Thyroid gland (tissue), 4 donors: ENCODE measurements around the gene STIM2. TPM values are rescaled to one million over a fixed set of nuclear protein-coding genes. Genes with fewer than 3 reads are reported as not detected.

ENCODE experiments used
- DNase-seq, 2 donors: peaks; one replicate each; pipeline ENCODE4 v3.0.0-alpha.2; 2019
- H3K27ac ChIP-seq, 3 donors: fragments of 200-600 bp; sonication (generic); 1 replicate in 2 of 3; 2 replicates in 1 of 3; pipeline ENCODE4 v1.5.1; 2016 to 2019; ENCODE audit warnings: mild to moderate bottlenecking in 1 of 3, moderate library complexity in 1 of 3
- H3K27me3 ChIP-seq: fragments of 200-600 bp; sonication (generic); one replicate; pipeline ENCODE4 v1.5.1; 2019
- H3K36me3 ChIP-seq, 2 donors: fragments of 200-600 bp; sonication (generic); one replicate each; pipeline ENCODE4 v1.5.1; 2016 to 2019
- H3K4me1 ChIP-seq, 2 donors: fragments of 200-600 bp; sonication (generic); one replicate each; pipeline ENCODE4 v1.5.1; 2017 to 2019
- H3K4me3 ChIP-seq, 3 donors: fragments of 200-600 bp; sonication (generic); replicated peaks in 1 of 3; 1 replicate in 2 of 3; 2 replicates in 1 of 3; pipeline ENCODE4 v1.5.1; 2016; ENCODE audit warnings: mild to moderate bottlenecking in 1 of 3
- H3K9me3 ChIP-seq: fragments of 200-600 bp; sonication (generic); one replicate; pipeline ENCODE4 v1.5.1; 2017
- CTCF ChIP-seq, 6 experiments: fragments of 200-600 bp in 3 of 6; fragments of 450-650 bp in 3 of 6; sonication (generic) in 3 of 6; IDR thresholded peaks; one replicate each; pipeline ENCODE4 v1.5.1; 2016 to 2019; ENCODE audit warnings: antibody characterized with exemption in 6 of 6, mild to moderate bottlenecking in 2 of 6, inconsistent platforms in 1 of 6, moderate library complexity in 1 of 6
- POLR2A ChIP-seq, 2 donors: fragments of 450-650 bp; IDR thresholded peaks; one replicate each; pipeline ENCODE4 v1.6.1; 2017; ENCODE audit warnings: antibody characterized with exemption in 2 of 2, mild to moderate bottlenecking in 2 of 2, moderate library complexity in 1 of 2
- WGBS, 2 donors: methylation state at CpG; one replicate each; pipeline ENCODE4 v1.1.5; 2017; 5-methylcytosine and 5-hydroxymethylcytosine counted together
- intact Hi-C: fragments of 100-400 bp; cut with DNase I; formaldehyde crosslinking; loops from one replicate; pipeline ENCODE4 v1.15.1; 2023
- total RNA-seq, 4 donors: library from RNA; depleted of rRNA; stranded (reverse); fragments of >200 nt; gene quantifications; one replicate each; pipeline ENCODE4 v1.2.3, GENCODE V29; 2016

Gene STIM2
- total RNA-seq, 4 donors from 2014 or later, result 16.4 to 39.1 (median 18.5) TPM

DNA sequence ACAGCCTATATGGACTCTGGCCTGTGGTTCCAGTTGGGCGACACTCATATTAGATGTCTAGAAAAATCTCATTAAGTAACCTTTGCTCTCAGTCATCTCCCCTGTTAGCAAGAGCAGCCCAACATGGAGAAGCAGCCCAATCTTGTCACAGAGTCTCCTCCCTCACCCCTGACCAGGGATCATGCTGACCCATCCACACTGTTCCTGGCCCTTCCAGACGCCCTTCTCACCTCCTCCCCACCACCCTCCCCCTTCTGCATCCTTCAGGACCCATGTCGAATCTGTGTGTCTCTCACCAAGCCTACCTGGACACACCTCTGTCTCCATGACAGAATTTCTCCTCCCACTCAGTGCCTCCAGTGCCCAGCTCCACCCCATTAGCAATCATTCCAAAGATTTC lies 190.1 kb downstream of the STIM2 start:
- no peaks in the 10 kb centered on the region for H3K36me3 ChIP-seq
- H3K4me3 ChIP-seq, result no peak overlapping the region
- no peak for DNase-seq
- H3K4me1 ChIP-seq, result peaks cover 7 to 8% of the 10 kb centered on the region in 2 donors
- H3K9me3 ChIP-seq, result no peaks in the 10 kb centered on the region
- no peak overlapping the region for H3K27ac ChIP-seq
- no peaks in the 10 kb centered on the region for H3K27me3 ChIP-seq
- TF ChIP-seq POLR2A (IDR thresholded peaks at IDR 0.05), result no peak
- TF ChIP-seq CTCF (IDR thresholded peaks at IDR 0.05), result no peak
- 69 to 74% methylated on average over 3 of the region's 3 CpGs for WGBS, 2 donors
- intact Hi-C loops, result no loop called here

DNA sequence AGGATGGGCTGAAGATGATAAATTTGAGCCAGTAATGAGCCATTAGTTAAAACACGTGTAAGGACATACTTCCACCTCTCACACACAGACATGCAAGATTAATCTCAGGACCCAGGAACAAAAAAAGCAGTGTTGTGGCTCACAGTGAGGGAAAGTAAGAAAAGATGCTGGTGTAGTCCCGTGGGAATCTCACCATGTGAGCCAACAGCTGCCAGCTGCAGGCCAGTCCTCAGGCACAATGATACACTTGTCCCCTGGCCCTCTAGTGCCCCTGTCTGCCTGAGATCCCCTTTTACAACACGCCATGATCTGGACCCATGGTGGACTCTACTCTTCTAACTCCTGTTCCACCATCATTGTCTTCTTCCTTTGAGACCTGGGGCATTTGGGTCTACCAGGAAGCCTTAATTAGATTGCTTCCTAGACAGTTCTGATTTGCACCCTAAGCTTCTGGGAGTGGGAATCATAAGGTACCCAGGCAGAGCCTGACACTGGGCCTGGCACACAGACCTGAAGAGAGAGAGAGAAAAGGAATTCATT lies 194.7 kb downstream of the STIM2 start:
- DNase-seq, result no peak
- H3K9me3 ChIP-seq, result no peaks in the 10 kb centered on the region
- no peak overlapping the region for H3K27ac ChIP-seq
- H3K27me3 ChIP-seq, result no peaks in the 10 kb centered on the region
- intact Hi-C loops, result no loop called here
- H3K36me3 ChIP-seq, result no peaks in the 10 kb centered on the region
- no peak overlapping the region for H3K4me3 ChIP-seq
- no peaks in the 10 kb centered on the region for H3K4me1 ChIP-seq
- WGBS, 2 donors, result 53 to 86% methylated on average over 3 of the region's 3 CpGs
- TF ChIP-seq CTCF (IDR thresholded peaks at IDR 0.05) (no peak), POLR2A (IDR thresholded peaks at IDR 0.05) (no peak)

- Histone ChIP-seq H3K27me3 (no peaks in the 10 kb centered on the region), H3K4me3 (no peak overlapping the region), H3K4me1 (no peaks in the 10 kb centered on the region), H3K9me3 (no peaks in the 10 kb centered on the region), H3K36me3 (no peaks in the 10 kb centered on the region), H3K27ac (no peak overlapping the region)
- intact Hi-C loops, result no loop called here
- no peak for DNase-seq
- WGBS, 2 donors, result 77 to 88% methylated on average over 16 of the region's 16 CpGs
- TF ChIP-seq POLR2A (IDR thresholded peaks at IDR 0.05) (no peak), CTCF (IDR thresholded peaks at IDR 0.05) (no peak)
Measured at GRCh38 chr4:27056281-27056680, 195.6 kb downstream of the STIM2 start.

- no peak for TF ChIP-seq POLR2A (IDR thresholded peaks at IDR 0.05)
- no peak for TF ChIP-seq CTCF (IDR thresholded peaks at IDR 0.05)
- intact Hi-C loops, result no loop called here
Measured at GRCh38 chr4:27057053-27057452, 196.4 kb downstream of the STIM2 start.

GRCh38 chr4:27057662-27058061 lies 197.0 kb downstream of the STIM2 start:
- Histone ChIP-seq H3K9me3 (no peaks in the 10 kb centered on the region), H3K27ac (no peak overlapping the region), H3K36me3 (no peaks in the 10 kb centered on the region), H3K27me3 (no peaks in the 10 kb centered on the region), H3K4me3 (no peak overlapping the region), H3K4me1 (no peaks in the 10 kb centered on the region)
- no peak for DNase-seq
- intact Hi-C loops, result no loop called here
- TF ChIP-seq CTCF (IDR thresholded peaks at IDR 0.05), result no peak
- no peak for TF ChIP-seq POLR2A (IDR thresholded peaks at IDR 0.05)
- WGBS, 2 donors, result 86% methylated on average over 6 of the region's 6 CpGs

More at GRCh38 chr4:27057053-27057452, 196.4 kb downstream of the STIM2 start:
- DNase-seq, result no peak
- Histone ChIP-seq H3K27ac (no peak overlapping the region), H3K36me3 (no peaks in the 10 kb centered on the region), H3K27me3 (no peaks in the 10 kb centered on the region), H3K9me3 (no peaks in the 10 kb centered on the region), H3K4me1 (no peaks in the 10 kb centered on the region), H3K4me3 (no peak overlapping the region)
- 87 to 94% methylated on average over 10 of the region's 10 CpGs for WGBS, 2 donors
